Brain microvascular endothelial cell (primary cell): ENCODE measurements around the gene ERP44.
"Not testable (repeated sequence)": the region's sequence is repeated elsewhere in the genome, so short reads cannot be mapped to it uniquely, and the experiment has no call there.

Experiments used
- DNase-seq: peaks from one replicate; pipeline ENCODE4 v3.0.0-alpha.2; 2020
- H3K27ac ChIP-seq: fragments of 250-450 bp; sonication (Bioruptor Pico); 2 replicates; pipeline ENCODE4 v1.5.1; 2020; ENCODE audit warnings: mild to moderate bottlenecking, moderate library complexity
- H3K27me3 ChIP-seq: fragments of 250-450 bp; sonication (Bioruptor Pico); replicated peaks from 2 replicates; pipeline ENCODE4 v1.5.1; 2020; ENCODE audit warnings: mild to moderate bottlenecking
- H3K36me3 ChIP-seq: fragments of 250-450 bp; sonication (Bioruptor Pico); replicated peaks from 2 replicates; pipeline ENCODE4 v1.5.1; 2020; ENCODE audit warnings: mild to moderate bottlenecking
- H3K4me3 ChIP-seq: 2 replicates; pipeline ENCODE4 v1.5.1; 2011; ENCODE audit warnings: low read depth, mild to moderate bottlenecking, control low read depth, low read length, moderate library complexity
- in situ Hi-C: cut with HindIII; loops from 2 replicates; pipeline ENCODE4 v1.10.0; 2017; ENCODE audit warnings: low sequenced_read_pairs, low pct_ligation_motif_present
- TF ChIP-seq, protein P1 (sequence below): IDR thresholded peaks from 2 replicates; pipeline ENCODE4 v1.5.1; 2011; ENCODE audit warnings: low read depth, mild to moderate bottlenecking, moderate library complexity, low read length, control low read depth, inconsistent platforms; ENCODE audit errors: missing control alignments

The ERP44 gene

DNA sequence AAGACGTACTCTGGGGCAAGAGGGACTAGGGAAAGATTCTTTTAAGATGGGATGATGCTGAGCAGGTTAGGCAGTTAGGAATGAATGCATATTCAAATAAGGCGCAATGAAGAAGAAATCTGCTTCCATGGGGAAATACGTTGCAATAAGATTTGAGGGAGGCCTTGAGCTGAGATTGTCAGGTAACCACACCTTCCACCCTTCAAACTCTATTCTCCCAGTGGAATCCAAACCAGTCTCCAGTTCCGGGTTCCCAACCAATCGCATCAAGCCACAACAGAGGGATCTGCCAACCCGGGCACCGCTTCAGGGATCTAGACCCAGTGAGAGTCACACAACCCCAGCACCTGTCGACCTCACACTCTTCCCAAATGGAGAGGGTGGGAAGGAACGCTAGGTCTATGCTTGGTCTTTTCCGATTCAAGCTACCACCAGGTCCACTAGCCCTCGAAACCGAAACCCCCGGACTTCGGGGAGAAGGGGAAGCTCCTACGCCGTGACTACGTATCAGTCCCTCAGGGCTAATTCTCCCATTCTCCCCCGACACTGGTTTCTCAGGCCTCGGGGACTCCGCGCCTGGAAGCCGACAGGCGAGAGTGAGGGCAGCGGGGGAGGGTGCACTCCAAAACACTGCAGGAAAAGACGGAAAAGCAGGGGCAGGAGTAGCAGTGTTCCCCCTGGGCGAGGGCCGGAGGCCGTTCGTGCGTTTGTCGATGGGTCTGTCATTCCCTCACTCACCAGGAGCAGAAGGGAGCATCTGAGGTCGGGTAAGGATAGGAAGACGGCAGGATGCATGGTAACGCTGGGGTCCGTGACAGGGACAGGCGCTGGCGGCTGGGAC is 534 bp downstream of the ERP44 start:
- in situ Hi-C loops, result no loop called here
- H3K27me3 ChIP-seq, result no peaks in the 10 kb centered on the region
- H3K4me3 ChIP-seq, result peak overlapping the region; percentile 99
- peak overlapping the region; percentile 68 for H3K27ac ChIP-seq
- TF ChIP-seq, protein P1, sequence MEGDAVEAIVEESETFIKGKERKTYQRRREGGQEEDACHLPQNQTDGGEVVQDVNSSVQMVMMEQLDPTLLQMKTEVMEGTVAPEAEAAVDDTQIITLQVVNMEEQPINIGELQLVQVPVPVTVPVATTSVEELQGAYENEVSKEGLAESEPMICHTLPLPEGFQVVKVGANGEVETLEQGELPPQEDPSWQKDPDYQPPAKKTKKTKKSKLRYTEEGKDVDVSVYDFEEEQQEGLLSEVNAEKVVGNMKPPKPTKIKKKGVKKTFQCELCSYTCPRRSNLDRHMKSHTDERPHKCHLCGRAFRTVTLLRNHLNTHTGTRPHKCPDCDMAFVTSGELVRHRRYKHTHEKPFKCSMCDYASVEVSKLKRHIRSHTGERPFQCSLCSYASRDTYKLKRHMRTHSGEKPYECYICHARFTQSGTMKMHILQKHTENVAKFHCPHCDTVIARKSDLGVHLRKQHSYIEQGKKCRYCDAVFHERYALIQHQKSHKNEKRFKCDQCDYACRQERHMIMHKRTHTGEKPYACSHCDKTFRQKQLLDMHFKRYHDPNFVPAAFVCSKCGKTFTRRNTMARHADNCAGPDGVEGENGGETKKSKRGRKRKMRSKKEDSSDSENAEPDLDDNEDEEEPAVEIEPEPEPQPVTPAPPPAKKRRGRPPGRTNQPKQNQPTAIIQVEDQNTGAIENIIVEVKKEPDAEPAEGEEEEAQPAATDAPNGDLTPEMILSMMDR, result no peak
- no peaks in the 10 kb centered on the region for H3K36me3 ChIP-seq
- DNase-seq, result peak; percentile 44

DNA sequence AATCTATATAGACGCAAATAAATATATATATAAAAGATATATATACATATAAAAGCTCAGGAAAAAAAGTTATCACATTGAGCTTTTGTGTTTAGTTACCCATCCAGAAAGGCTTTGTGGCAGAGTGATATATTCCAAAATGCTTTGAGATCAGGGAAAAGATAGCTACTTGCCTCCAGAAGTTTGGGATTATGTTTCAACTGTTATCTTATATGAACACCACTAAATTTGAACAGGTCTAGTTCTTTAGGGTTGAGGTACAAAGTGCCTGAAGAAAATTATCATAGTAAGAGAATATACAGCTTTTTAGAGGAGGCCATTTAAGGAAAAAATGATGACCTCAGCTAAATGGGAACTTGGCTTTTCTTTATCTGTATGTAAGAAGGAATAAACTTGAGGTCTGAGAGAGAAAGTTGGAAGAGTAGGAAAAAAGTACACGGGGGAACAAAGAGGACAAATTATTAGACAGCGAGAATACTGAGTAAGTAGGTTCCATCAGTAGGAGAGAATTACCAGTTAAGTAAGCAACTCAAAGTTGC is 2.4 kb downstream of the ERP44 start:
- no peak overlapping the region for H3K4me3 ChIP-seq
- in situ Hi-C loops, result no loop called here
- TF ChIP-seq, protein P1, result no peak
- H3K27ac ChIP-seq, result no peak overlapping the region
- H3K27me3 ChIP-seq, result no peaks in the 10 kb centered on the region
- no peaks in the 10 kb centered on the region for H3K36me3 ChIP-seq
- no peak for DNase-seq

DNA sequence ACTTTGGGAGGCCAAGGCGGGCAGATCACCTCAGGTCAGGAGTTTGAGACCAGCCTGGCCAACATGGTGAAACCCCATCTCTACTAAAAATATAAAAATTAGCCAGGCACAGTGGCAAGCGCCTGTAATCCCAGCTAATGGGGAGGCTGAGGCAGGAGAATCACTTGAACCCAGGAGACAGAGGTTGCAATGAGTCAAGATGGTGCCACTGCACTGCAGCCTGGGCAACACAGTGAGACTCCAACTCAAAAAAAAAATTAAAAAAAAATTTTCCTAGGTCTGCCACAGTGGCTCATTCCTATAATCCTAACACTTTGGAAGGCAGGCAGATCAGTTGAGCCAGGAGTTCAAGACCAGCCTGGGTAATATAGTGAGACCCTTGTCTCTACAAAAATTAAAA is 4.4 kb downstream of the ERP44 start:
- H3K27me3 ChIP-seq, H3K27ac ChIP-seq, DNase-seq, H3K4me3 ChIP-seq, in situ Hi-C loops, H3K36me3 ChIP-seq: not testable (repeated sequence)

DNA sequence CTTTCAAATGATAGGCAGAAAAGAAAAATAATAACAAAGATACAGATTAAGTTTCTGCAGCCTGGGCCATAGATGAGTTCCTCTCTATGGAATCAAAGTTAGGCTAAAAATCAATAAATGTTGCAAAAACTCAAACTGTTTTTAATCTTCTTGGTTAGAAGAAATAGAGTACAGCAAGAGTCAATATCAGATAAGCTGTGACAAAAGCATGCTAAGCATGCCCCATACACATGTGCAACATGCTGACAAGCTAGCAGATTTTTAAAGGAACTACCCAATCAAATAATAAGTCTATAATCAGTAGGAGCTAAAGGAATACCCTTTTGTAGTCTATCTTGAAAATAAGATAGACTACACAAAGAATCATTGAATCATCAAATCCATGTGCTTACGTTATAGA is 6.7 kb downstream of the ERP44 start:
- Histone ChIP-seq H3K27me3 (no peaks in the 10 kb centered on the region), H3K36me3 (no peaks in the 10 kb centered on the region), H3K27ac (no peak overlapping the region), H3K4me3 (no peak overlapping the region)
- TF ChIP-seq, protein P1, result no peak
- DNase-seq, result no peak
- in situ Hi-C loops, result no loop called here

DNA sequence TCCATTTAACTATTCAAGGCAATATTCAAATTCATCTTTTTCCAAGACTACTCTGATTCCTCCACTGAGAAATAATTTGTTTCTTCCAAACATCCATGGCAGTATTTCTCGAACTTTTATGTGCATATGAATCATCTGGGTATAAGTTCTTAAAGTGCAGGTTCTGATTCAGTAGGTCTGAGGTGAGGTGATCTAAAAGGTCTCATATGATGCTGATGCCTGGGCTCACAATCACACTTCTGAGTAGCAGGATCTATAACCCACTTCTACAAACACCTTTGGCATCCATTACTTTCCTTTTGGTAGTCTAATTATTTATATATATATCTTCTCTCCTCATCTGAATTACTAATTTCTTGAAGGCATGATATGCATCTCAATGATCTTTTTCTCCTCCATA is 7.2 kb downstream of the ERP44 start:
- Histone ChIP-seq H3K4me3 (no peak overlapping the region), H3K36me3 (no peaks in the 10 kb centered on the region), H3K27me3 (no peaks in the 10 kb centered on the region), H3K27ac (no peak overlapping the region)
- TF ChIP-seq, protein P1, result no peak
- in situ Hi-C loops, result no loop called here
- no peak for DNase-seq

DNA sequence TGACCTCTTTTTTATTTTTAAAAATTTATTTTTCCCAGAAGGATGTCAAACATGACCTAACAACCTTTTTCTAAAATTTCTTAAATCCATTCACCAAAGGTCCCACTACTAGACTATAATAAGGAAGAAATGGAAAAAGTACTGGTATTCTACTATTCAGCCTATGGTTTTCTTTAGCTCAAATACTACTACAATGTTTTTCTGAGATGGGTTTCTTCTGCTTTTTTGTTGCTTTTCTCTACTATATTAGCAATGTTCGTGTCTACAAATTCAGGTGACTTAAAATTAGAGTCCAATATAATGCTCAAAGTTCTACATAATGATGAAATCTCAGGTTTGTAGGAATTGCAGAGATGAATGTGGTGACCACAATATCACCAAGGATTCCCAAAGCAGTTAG is 7.9 kb downstream of the ERP44 start:
- Histone ChIP-seq H3K27ac (no peak overlapping the region), H3K4me3 (no peak overlapping the region), H3K36me3 (no peaks in the 10 kb centered on the region), H3K27me3 (no peaks in the 10 kb centered on the region)
- DNase-seq, result no peak
- in situ Hi-C loops, result no loop called here
- TF ChIP-seq, protein P1, result no peak
